Testis (tissue), 3 donors: ENCODE data around the gene CTSE. TPM values are rescaled to one million over a fixed set of nuclear protein-coding genes. Genes with fewer than 3 reads are reported as not detected.

Source experiments
- DNase-seq: peaks from one replicate; pipeline ENCODE4 v3.0.0-alpha.2; 2019
- H3K27ac ChIP-seq, 2 donors: fragments of 200-600 bp; sonication (generic); one replicate each; pipeline ENCODE4 v1.5.1; 2019
- H3K27me3 ChIP-seq: fragments of 200-600 bp; sonication (generic); one replicate; pipeline ENCODE4 v1.5.1; 2019
- H3K36me3 ChIP-seq: fragments of 200-600 bp; sonication (generic); one replicate; pipeline ENCODE4 v1.5.1; 2017; ENCODE audit warnings: low read depth; ENCODE audit errors: missing control alignments
- H3K4me1 ChIP-seq: fragments of 200-600 bp; sonication (generic); one replicate; pipeline ENCODE4 v1.5.1; 2019
- H3K4me3 ChIP-seq, 2 donors: fragments of 200-600 bp; sonication (generic); one replicate each; pipeline ENCODE4 v1.5.1; 2017 to 2019
- H3K9me3 ChIP-seq: fragments of 200-600 bp; sonication (generic); one replicate; pipeline ENCODE4 v1.5.1; 2017
- CTCF ChIP-seq, 3 experiments: fragments of 450-650 bp in 2 of 3; fragments of 200-600 bp in 1 of 3; sonication (generic) in 1 of 3; IDR thresholded peaks; one replicate each; pipeline ENCODE4 v1.5.1; 2016 to 2019; ENCODE audit warnings: antibody characterized with exemption in 3 of 3, mild to moderate bottlenecking in 2 of 3, moderate library complexity in 1 of 3
- POLR2A ChIP-seq: fragments of 450-650 bp; IDR thresholded peaks from one replicate; pipeline ENCODE4 v1.6.1; 2017; ENCODE audit warnings: antibody characterized with exemption, mild to moderate bottlenecking, moderate library complexity
- WGBS, 2 donors: methylation state at CpG; one replicate each; pipeline ENCODE4 v1.1.5; 2018; 5-methylcytosine and 5-hydroxymethylcytosine counted together
- intact Hi-C: fragments of 100-400 bp; cut with DNase I; formaldehyde crosslinking; loops from one replicate; pipeline ENCODE4 v1.15.1; 2023; ENCODE audit warnings: low total_unique reads
- polyA plus RNA-seq: library from polyadenylated mRNA; stranded (reverse); fragments of 350-450 nt; fragmentation: Illumina TruSeq; extraction: RNeasy Lipid Tissue Mini Kit (QIAGEN cat#74804); gene quantifications from one replicate; pipeline ENCODE4 v1.2.3, GENCODE V29; 2014; ENCODE audit warnings: low read depth, low replicate concordance; ENCODE audit not compliant: insufficient read depth
- total RNA-seq, 2 donors: library from RNA; depleted of rRNA; stranded (reverse); fragments of >200 nt; gene quantifications; one replicate each; pipeline ENCODE4 v1.2.3, GENCODE V29; 2016

CTSE gene
- total and polyA plus RNA-seq, 3 donors from 2014 or later = 0.16 to 0.98 TPM; not detected in 1

- peaks cover 7% of the 10 kb centered on the region for H3K4me1 ChIP-seq
- DNase-seq = no peak
- H3K27ac ChIP-seq = no peak overlapping the region
- no peak for TF ChIP-seq POLR2A
- TF ChIP-seq CTCF (IDR thresholded peaks at IDR 0.05) = no peak
- H3K36me3 ChIP-seq = no peaks in the 10 kb centered on the region
- no peaks in the 10 kb centered on the region for H3K27me3 ChIP-seq
- no peak overlapping the region for H3K4me3 ChIP-seq
- H3K9me3 ChIP-seq = no peaks in the 10 kb centered on the region
- intact Hi-C loops = loop anchor here (10.0 kb wide), 1 partner anchor 176 kb away; no protein-coding TSS in a partner anchor
- WGBS, 2 donors = 69 to 77% methylated on average over 4 of the region's 4 CpGs
Measured at GRCh38 chr1:205971082-205971481, 52.6 kb downstream of the CTSE start.

- Histone ChIP-seq H3K36me3 (no peaks in the 10 kb centered on the region), H3K4me1 (peaks cover 1% of the 10 kb centered on the region), H3K4me3 (no peak overlapping the region), H3K27me3 (no peaks in the 10 kb centered on the region), H3K27ac (no peak overlapping the region), H3K9me3 (no peaks in the 10 kb centered on the region)
- intact Hi-C loops = loop anchor here (10.0 kb wide), 1 partner anchor 176 kb away; no protein-coding TSS in a partner anchor
- 25 to 32% methylated on average over 1 of the region's 1 CpG for WGBS, 2 donors
- no peak for DNase-seq
- no peak for TF ChIP-seq CTCF (IDR thresholded peaks at IDR 0.05)
- no peak for TF ChIP-seq POLR2A
Measured at GRCh38 chr1:205970486-205970885, 53.2 kb downstream of the CTSE start.

- Histone ChIP-seq H3K27me3 (no peaks in the 10 kb centered on the region), H3K4me1 (no peaks in the 10 kb centered on the region), H3K9me3 (no peaks in the 10 kb centered on the region), H3K27ac (no peak overlapping the region), H3K4me3 (no peak overlapping the region), H3K36me3 (no peaks in the 10 kb centered on the region)
- intact Hi-C loops = no loop called here
- WGBS, 2 donors = 88 to 91% methylated on average over 8 of the region's 8 CpGs
- TF ChIP-seq POLR2A = no peak
- TF ChIP-seq CTCF (IDR thresholded peaks at IDR 0.05) = no peak
- no peak for DNase-seq
Measured at GRCh38 chr1:205969229-205969628, 54.5 kb downstream of the CTSE start.

GRCh38 chr1:205967554-205968335 lies 56.0 kb downstream of the CTSE start:
- 79 to 85% methylated on average over 10 of the region's 10 CpGs for WGBS, 2 donors
- intact Hi-C loops = no loop called here
- DNase-seq = no peak

More at GRCh38 chr1:205967554-205968335, 56.0 kb downstream of the CTSE start:
- H3K27ac ChIP-seq = no peak overlapping the region
- TF ChIP-seq POLR2A (no peak), CTCF (IDR thresholded peaks at IDR 0.05) (no peak)
- H3K27me3 ChIP-seq = no peaks in the 10 kb centered on the region
- no peaks in the 10 kb centered on the region for H3K9me3 ChIP-seq
- no peaks in the 10 kb centered on the region for H3K36me3 ChIP-seq
- H3K4me3 ChIP-seq = no peak overlapping the region
- no peaks in the 10 kb centered on the region for H3K4me1 ChIP-seq
